ENCODE measurements around the gene SSTR1. TPM values are rescaled to one million over a fixed set of nuclear protein-coding genes. Genes with fewer than 3 reads are reported as not detected.

The SSTR1 gene
- total and polyA plus RNA-seq, 3 donors from 2014 or later, result 0.19 to 0.45 (median 0.31) TPM

DNA sequence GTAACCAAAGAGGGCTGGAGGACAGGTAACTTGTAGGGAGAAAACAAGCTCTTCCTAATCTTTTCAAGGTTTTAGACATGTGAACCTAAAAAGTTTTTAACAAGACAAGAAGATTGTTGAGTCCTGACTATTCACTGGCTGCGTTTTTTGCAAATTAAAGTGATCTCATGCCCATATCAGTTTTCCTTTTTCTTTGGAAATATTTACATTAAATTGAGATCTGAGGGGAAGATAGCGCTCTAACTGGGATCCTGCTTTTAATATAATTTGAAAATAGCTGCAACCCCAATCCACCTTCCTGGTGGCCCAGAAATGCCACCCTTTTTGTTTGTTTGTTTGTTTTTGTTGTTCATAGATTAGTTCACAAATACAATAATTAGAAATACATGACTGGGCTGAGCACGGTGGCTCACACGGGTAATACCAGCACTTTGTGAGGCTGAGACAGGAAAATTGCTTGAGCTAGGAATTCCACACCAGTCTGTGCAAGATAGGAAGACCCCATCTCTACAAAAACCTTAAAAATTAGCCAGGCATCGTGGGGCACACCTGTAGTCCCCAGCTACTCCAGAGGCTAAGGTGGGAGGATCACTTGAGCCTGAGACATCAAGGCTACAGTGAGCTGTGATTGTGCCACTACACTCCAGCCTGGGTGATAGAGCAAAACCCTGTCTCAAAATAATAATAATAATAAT is 2.4 kb upstream of the SSTR1 start:
- H3K27me3 ChIP-seq, result no peaks in the 10 kb centered on the region
- intact Hi-C loops (cut with DNase I; ENCODE audit: low total_unique reads), result no loop called here
- no peaks in the 10 kb centered on the region for H3K9me3 ChIP-seq
- TF ChIP-seq, protein P1, sequence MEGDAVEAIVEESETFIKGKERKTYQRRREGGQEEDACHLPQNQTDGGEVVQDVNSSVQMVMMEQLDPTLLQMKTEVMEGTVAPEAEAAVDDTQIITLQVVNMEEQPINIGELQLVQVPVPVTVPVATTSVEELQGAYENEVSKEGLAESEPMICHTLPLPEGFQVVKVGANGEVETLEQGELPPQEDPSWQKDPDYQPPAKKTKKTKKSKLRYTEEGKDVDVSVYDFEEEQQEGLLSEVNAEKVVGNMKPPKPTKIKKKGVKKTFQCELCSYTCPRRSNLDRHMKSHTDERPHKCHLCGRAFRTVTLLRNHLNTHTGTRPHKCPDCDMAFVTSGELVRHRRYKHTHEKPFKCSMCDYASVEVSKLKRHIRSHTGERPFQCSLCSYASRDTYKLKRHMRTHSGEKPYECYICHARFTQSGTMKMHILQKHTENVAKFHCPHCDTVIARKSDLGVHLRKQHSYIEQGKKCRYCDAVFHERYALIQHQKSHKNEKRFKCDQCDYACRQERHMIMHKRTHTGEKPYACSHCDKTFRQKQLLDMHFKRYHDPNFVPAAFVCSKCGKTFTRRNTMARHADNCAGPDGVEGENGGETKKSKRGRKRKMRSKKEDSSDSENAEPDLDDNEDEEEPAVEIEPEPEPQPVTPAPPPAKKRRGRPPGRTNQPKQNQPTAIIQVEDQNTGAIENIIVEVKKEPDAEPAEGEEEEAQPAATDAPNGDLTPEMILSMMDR (IDR thresholded peaks at IDR 0.05), result no peak
- TF ChIP-seq POLR2A (IDR thresholded peaks at IDR 0.05), result no peak
- DNase-seq, result no peak
- H3K4me3 ChIP-seq, result no peak overlapping the region
- no peaks in the 10 kb centered on the region for H3K36me3 ChIP-seq (ENCODE audit: low read depth, missing control alignments)
- no peak overlapping the region for H3K27ac ChIP-seq
- 90% methylated on average over 5 of the region's 5 CpGs for WGBS, 2 donors
- no peaks in the 10 kb centered on the region for H3K4me1 ChIP-seq

DNA sequence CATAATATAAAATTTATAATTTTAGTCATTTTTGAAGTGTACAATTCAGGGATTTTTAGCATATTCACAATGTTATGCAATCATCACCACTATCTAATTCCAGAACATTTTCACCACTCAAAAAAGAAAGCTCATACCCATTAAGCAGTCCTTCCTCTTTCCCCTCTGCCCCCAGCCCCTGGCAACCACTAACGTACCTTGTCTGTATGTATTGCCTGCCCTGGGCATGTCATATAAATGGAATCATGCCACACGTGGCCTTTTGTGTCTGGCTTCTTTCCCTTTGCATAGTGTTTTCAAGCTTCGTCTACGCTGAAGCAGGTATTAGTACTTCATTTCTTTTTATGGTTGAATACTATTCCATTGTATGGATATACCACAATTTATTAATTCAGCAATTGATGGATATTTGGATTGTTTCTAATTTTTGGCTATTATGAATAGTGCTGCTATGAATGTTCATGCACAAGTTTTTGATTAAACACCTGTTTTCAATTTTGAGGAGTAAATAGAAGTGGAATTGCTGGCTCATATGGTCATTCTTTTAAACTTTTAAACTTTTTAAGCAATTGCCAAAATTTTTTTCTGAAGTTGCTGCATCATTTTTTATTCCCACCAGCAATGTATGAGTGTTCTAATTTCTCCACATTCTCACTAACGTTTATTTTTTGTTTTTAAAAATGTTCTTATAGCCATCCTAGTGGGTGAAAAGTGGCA is 1.6 kb upstream of the SSTR1 start:
- no peak for DNase-seq
- intact Hi-C loops (cut with DNase I; ENCODE audit: low total_unique reads), result no loop called here
- TF ChIP-seq POLR2A (IDR thresholded peaks at IDR 0.05), result no peak
- no peaks in the 10 kb centered on the region for H3K36me3 ChIP-seq (ENCODE audit: low read depth, missing control alignments)
- H3K27me3 ChIP-seq, result no peaks in the 10 kb centered on the region
- no peaks in the 10 kb centered on the region for H3K9me3 ChIP-seq
- H3K27ac ChIP-seq, result no peak overlapping the region
- H3K4me1 ChIP-seq, result no peaks in the 10 kb centered on the region
- 84 to 90% methylated on average over 5 of the region's 5 CpGs for WGBS, 2 donors
- H3K4me3 ChIP-seq, result no peak overlapping the region

DNA sequence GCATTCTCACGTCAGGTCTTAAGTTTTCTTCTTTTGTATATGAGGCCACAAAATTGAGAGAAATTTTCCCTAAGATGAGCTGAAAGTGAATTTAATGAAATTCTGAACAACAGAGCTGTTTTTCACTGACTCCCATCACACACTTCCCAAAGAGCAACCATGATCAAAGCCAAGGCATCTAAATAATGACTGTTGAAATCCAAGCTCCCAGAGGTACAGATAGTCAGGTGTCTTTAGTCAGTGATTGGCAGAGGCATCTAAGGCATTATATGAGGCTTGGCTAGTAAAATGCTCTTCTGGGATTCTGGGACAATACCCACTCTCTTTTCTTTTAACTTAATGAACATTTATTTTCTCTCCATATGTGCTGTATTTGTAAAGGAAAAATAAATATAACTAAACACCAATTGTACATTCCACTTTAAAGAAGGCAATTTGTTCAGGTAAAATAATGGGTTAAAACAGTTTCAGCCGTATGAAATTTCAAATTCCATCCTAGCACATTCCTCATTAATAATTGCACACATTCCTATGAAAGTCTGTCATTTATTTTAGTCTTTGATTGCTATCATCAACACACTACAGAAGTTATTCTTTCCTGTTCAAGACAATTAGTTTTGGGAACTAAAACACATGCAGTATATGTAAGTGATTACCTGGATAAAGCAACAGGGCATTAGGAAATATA is 871 bp upstream of the SSTR1 start:
- no peak overlapping the region for H3K27ac ChIP-seq
- no peak for TF ChIP-seq POLR2A (IDR thresholded peaks at IDR 0.05)
- TF ChIP-seq, protein P1 (IDR thresholded peaks at IDR 0.05), result no peak
- no peak overlapping the region for H3K4me3 ChIP-seq
- H3K9me3 ChIP-seq, result no peaks in the 10 kb centered on the region
- H3K27me3 ChIP-seq, result no peaks in the 10 kb centered on the region
- DNase-seq, result no peak
- WGBS, 2 donors, result 61 to 63% methylated on average over 2 of the region's 2 CpGs
- H3K36me3 ChIP-seq (ENCODE audit: low read depth, missing control alignments), result no peaks in the 10 kb centered on the region
- intact Hi-C loops (cut with DNase I; ENCODE audit: low total_unique reads), result no loop called here
- H3K4me1 ChIP-seq, result peaks cover 3% of the 10 kb centered on the region

DNA sequence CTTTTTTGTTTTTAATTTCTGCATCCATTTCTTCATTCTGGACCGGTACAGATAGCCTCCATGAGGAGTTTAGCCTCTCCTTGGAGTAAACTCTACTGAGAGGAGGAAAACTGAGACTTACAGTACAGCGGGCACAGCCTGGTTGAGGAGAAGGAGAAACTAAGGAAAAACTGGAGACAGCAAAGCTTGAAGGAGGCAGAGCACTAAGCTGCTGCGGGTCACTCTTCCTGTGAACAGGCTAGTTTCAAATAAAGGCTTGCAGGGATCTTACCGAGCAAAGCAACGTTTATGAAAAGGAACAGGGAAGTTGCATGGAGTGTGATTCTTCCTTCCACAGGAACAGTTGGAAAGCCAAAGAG is 348 bp upstream of the SSTR1 start:
- Histone ChIP-seq H3K27me3 (no peaks in the 10 kb centered on the region), H3K4me3 (no peak overlapping the region), H3K36me3 (ENCODE audit: low read depth, missing control alignments) (no peaks in the 10 kb centered on the region), H3K4me1 (peaks cover 3% of the 10 kb centered on the region), H3K9me3 (no peaks in the 10 kb centered on the region), H3K27ac (no peak overlapping the region)
- no peak for DNase-seq
- intact Hi-C loops (cut with DNase I; ENCODE audit: low total_unique reads), result no loop called here
- WGBS, 2 donors, result 18 to 31% methylated on average over 5 of the region's 5 CpGs
- TF ChIP-seq, protein P1 (IDR thresholded peaks at IDR 0.05), result no peak
